Neural cell (in vitro differentiated cells): Measurements from ENCODE around the gene LRCH2. TPM values are rescaled to one million over a fixed set of nuclear protein-coding genes. Genes with fewer than 3 reads are reported as not detected.
A peak's percentile ranks its signal among the peaks of the same experiment; 100 is the strongest.

Experiments
- H2AFZ ChIP-seq: fragments of 200-600, 300-800 bp; sonication (generic), shearing (Covaris generic); 2 replicates; pipeline ENCODE4 v1.6.0; 2014; ENCODE audit warnings: low read depth, mild to moderate bottlenecking, antibody characterized with exemption, low read length, moderate library complexity
- H3F3A ChIP-seq: fragments of 200-600 bp; shearing (Covaris generic); 2 replicates; pipeline ENCODE4 v1.6.1; 2016; ENCODE audit warnings: mild to moderate bottlenecking, moderate library complexity, mixed read lengths, antibody characterized with exemption, low read length; ENCODE audit not compliant: insufficient read depth, poor library complexity, severe bottlenecking
- H3K27ac ChIP-seq: fragments of 200-600, 300-800 bp; sonication (generic), shearing (Covaris generic); 2 replicates; pipeline ENCODE4 v1.5.1; 2014; ENCODE audit warnings: mild to moderate bottlenecking, low read length, moderate library complexity
- H3K27me3 ChIP-seq: fragments of 300-800, 200-600 bp; sonication (generic), shearing (Covaris generic); 2 replicates; pipeline ENCODE4 v1.6.0; 2014; ENCODE audit warnings: mild to moderate bottlenecking, low read depth, low read length, moderate library complexity; ENCODE audit not compliant: insufficient read depth
- H3K36me3 ChIP-seq: fragments of 300-800, 200-600 bp; sonication (generic), shearing (Covaris generic); 2 replicates; pipeline ENCODE4 v1.5.1; 2014; ENCODE audit warnings: mild to moderate bottlenecking, antibody characterized with exemption, low read length, moderate library complexity; ENCODE audit not compliant: insufficient read depth
- H3K4me2 ChIP-seq: fragments of 300-800, 200-600 bp; sonication (generic), shearing (Covaris generic); 2 replicates; pipeline ENCODE4 v1.6.0; 2014; ENCODE audit warnings: mild to moderate bottlenecking, low read length
- H3K4me3 ChIP-seq: fragments of 300-800, 200-600 bp; sonication (generic), shearing (Covaris generic); 2 replicates; pipeline ENCODE4 v1.5.1; 2014; ENCODE audit warnings: mild to moderate bottlenecking, low read length, moderate library complexity
- H3K79me2 ChIP-seq: fragments of 200-600 bp; shearing (Covaris generic); replicated peaks from 2 replicates; pipeline ENCODE4 v1.6.0; 2014; ENCODE audit warnings: mild to moderate bottlenecking, low read length, moderate library complexity; ENCODE audit not compliant: insufficient read depth
- H3K9ac ChIP-seq: fragments of 300-800, 200-600 bp; sonication (generic), shearing (Covaris generic); 2 replicates; pipeline ENCODE4 v1.6.1; 2016; ENCODE audit warnings: mild to moderate bottlenecking, low read length, mixed read lengths
- H3K9me2 ChIP-seq: fragments of 200-600 bp; shearing (Covaris generic); 2 replicates; pipeline ENCODE4 v1.6.1; 2016; ENCODE audit warnings: mild to moderate bottlenecking, low read length, mixed read lengths; ENCODE audit not compliant: insufficient read depth
- H3K9me3 ChIP-seq: fragments of 200-600, 300-800 bp; sonication (generic), shearing (Covaris generic); 2 replicates; pipeline ENCODE4 v1.6.1; 2016; ENCODE audit warnings: mild to moderate bottlenecking, mixed run types, low read length, moderate library complexity, mixed read lengths
- H4K20me1 ChIP-seq: fragments of 200-600 bp; shearing (Covaris generic); 2 replicates; pipeline ENCODE4 v1.6.1; 2016; ENCODE audit warnings: mild to moderate bottlenecking, mixed run types; ENCODE audit not compliant: insufficient read depth
- EP300 ChIP-seq: fragments of 450-650 bp; conservative IDR thresholded peaks from 2 replicates; pipeline ENCODE4 v1.6.1; 2014; ENCODE audit warnings: antibody characterized with exemption, mild to moderate bottlenecking, moderate library complexity; ENCODE audit not compliant: poor library complexity, severe bottlenecking
- RAD21 ChIP-seq: fragments of 450-650 bp; conservative IDR thresholded peaks from 2 replicates; pipeline ENCODE4 v1.6.1; 2014; ENCODE audit warnings: antibody characterized with exemption, mild to moderate bottlenecking, moderate library complexity
- SMC3 ChIP-seq: fragments of 450-650 bp; conservative IDR thresholded peaks from 2 replicates; pipeline ENCODE4 v1.6.1; 2014; ENCODE audit warnings: antibody characterized with exemption, mild to moderate bottlenecking, moderate library complexity; ENCODE audit not compliant: poor library complexity
- TAF1 ChIP-seq: IDR thresholded peaks from 2 replicates; pipeline ENCODE4 v1.6.1; 2012; ENCODE audit warnings: low read depth
- polyA plus RNA-seq: library from polyadenylated mRNA; depleted of rRNA; stranded (reverse); fragments of >200 nt; gene quantifications from 2 replicates; pipeline ENCODE4 v1.2.3, GENCODE V29; 2014
- TF ChIP-seq, protein P1 (sequence below): IDR thresholded peaks from 2 replicates; pipeline ENCODE4 v1.6.1; 2012; ENCODE audit warnings: borderline replicate concordance
- TF ChIP-seq, protein P2 (sequence below): fragments of 450-650 bp; IDR thresholded peaks from 2 replicates; pipeline ENCODE4 v1.5.1; 2014; ENCODE audit warnings: antibody characterized with exemption, mild to moderate bottlenecking, moderate library complexity; ENCODE audit not compliant: poor library complexity, severe bottlenecking

Gene LRCH2
- polyA plus RNA-seq, 1 donor from 2014 or later: 46.6 TPM

GRCh38 chrX:115232933-115233496 lies 881 bp downstream of the LRCH2 start:
- no peaks in the 10 kb centered on the region for H3K27me3 ChIP-seq
- H2AFZ ChIP-seq: peak overlapping the region; percentile 14
- peaks cover 49% of the 10 kb centered on the region for H3K79me2 ChIP-seq
- peak overlapping the region; percentile 76 for H3K4me3 ChIP-seq
- H3K27ac ChIP-seq: peak overlapping the region; percentile 77
- H3K4me2 ChIP-seq: no peak overlapping the region
- no peaks in the 10 kb centered on the region for H3K9me2 ChIP-seq
- H4K20me1 ChIP-seq: no peaks in the 10 kb centered on the region
- no peaks in the 10 kb centered on the region for H3K36me3 ChIP-seq
- no peak for TF ChIP-seq SMC3
- H3K9me3 ChIP-seq: no peaks in the 10 kb centered on the region
- H3F3A ChIP-seq: no peaks in the 10 kb centered on the region
- H3K9ac ChIP-seq: peak overlapping the region; percentile 82

- no peaks in the 10 kb centered on the region for H3K36me3 ChIP-seq
Measured at GRCh38 chrX:115229337-115230003, 4.4 kb downstream of the LRCH2 start.

More at GRCh38 chrX:115229337-115230003, 4.4 kb downstream of the LRCH2 start:
- Histone ChIP-seq H3K27ac (no peak overlapping the region), H3K4me3 (peak overlapping the region; percentile 76), H3F3A (no peaks in the 10 kb centered on the region), H3K27me3 (no peaks in the 10 kb centered on the region), H3K79me2 (peaks cover 67% of the 10 kb centered on the region), H4K20me1 (no peaks in the 10 kb centered on the region), H2AFZ (no peak overlapping the region), H3K9me2 (no peaks in the 10 kb centered on the region), H3K4me2 (peak overlapping the region; percentile 6), H3K9ac (no peak overlapping the region), H3K9me3 (no peaks in the 10 kb centered on the region)
- TF ChIP-seq RAD21 (no peak), EP300 (no peak), TAF1 (no peak)
- TF ChIP-seq, protein P1, sequence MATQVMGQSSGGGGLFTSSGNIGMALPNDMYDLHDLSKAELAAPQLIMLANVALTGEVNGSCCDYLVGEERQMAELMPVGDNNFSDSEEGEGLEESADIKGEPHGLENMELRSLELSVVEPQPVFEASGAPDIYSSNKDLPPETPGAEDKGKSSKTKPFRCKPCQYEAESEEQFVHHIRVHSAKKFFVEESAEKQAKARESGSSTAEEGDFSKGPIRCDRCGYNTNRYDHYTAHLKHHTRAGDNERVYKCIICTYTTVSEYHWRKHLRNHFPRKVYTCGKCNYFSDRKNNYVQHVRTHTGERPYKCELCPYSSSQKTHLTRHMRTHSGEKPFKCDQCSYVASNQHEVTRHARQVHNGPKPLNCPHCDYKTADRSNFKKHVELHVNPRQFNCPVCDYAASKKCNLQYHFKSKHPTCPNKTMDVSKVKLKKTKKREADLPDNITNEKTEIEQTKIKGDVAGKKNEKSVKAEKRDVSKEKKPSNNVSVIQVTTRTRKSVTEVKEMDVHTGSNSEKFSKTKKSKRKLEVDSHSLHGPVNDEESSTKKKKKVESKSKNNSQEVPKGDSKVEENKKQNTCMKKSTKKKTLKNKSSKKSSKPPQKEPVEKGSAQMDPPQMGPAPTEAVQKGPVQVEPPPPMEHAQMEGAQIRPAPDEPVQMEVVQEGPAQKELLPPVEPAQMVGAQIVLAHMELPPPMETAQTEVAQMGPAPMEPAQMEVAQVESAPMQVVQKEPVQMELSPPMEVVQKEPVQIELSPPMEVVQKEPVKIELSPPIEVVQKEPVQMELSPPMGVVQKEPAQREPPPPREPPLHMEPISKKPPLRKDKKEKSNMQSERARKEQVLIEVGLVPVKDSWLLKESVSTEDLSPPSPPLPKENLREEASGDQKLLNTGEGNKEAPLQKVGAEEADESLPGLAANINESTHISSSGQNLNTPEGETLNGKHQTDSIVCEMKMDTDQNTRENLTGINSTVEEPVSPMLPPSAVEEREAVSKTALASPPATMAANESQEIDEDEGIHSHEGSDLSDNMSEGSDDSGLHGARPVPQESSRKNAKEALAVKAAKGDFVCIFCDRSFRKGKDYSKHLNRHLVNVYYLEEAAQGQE: no peak
- TF ChIP-seq, protein P2, sequence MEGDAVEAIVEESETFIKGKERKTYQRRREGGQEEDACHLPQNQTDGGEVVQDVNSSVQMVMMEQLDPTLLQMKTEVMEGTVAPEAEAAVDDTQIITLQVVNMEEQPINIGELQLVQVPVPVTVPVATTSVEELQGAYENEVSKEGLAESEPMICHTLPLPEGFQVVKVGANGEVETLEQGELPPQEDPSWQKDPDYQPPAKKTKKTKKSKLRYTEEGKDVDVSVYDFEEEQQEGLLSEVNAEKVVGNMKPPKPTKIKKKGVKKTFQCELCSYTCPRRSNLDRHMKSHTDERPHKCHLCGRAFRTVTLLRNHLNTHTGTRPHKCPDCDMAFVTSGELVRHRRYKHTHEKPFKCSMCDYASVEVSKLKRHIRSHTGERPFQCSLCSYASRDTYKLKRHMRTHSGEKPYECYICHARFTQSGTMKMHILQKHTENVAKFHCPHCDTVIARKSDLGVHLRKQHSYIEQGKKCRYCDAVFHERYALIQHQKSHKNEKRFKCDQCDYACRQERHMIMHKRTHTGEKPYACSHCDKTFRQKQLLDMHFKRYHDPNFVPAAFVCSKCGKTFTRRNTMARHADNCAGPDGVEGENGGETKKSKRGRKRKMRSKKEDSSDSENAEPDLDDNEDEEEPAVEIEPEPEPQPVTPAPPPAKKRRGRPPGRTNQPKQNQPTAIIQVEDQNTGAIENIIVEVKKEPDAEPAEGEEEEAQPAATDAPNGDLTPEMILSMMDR: no peak
